K562 treated with DMSO at 1 percent for 24 hours (cell line): ENCODE measurements around the gene USP10. TPM values are rescaled to one million over a fixed set of nuclear protein-coding genes. Genes with fewer than 3 reads are reported as not detected.

Experiments
- total RNA-seq: library from RNA; unstranded; fragments of 300-600 nt; gene quantifications from 2 replicates; pipeline ENCODE4 v1.2.3, GENCODE V29; 2022; ENCODE audit warnings: low read depth; ENCODE audit not compliant: insufficient read depth

USP10 gene, protein sequence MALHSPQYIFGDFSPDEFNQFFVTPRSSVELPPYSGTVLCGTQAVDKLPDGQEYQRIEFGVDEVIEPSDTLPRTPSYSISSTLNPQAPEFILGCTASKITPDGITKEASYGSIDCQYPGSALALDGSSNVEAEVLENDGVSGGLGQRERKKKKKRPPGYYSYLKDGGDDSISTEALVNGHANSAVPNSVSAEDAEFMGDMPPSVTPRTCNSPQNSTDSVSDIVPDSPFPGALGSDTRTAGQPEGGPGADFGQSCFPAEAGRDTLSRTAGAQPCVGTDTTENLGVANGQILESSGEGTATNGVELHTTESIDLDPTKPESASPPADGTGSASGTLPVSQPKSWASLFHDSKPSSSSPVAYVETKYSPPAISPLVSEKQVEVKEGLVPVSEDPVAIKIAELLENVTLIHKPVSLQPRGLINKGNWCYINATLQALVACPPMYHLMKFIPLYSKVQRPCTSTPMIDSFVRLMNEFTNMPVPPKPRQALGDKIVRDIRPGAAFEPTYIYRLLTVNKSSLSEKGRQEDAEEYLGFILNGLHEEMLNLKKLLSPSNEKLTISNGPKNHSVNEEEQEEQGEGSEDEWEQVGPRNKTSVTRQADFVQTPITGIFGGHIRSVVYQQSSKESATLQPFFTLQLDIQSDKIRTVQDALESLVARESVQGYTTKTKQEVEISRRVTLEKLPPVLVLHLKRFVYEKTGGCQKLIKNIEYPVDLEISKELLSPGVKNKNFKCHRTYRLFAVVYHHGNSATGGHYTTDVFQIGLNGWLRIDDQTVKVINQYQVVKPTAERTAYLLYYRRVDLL
- total RNA-seq: 79.8 and 81.8 TPM in 2 replicates

DNA sequence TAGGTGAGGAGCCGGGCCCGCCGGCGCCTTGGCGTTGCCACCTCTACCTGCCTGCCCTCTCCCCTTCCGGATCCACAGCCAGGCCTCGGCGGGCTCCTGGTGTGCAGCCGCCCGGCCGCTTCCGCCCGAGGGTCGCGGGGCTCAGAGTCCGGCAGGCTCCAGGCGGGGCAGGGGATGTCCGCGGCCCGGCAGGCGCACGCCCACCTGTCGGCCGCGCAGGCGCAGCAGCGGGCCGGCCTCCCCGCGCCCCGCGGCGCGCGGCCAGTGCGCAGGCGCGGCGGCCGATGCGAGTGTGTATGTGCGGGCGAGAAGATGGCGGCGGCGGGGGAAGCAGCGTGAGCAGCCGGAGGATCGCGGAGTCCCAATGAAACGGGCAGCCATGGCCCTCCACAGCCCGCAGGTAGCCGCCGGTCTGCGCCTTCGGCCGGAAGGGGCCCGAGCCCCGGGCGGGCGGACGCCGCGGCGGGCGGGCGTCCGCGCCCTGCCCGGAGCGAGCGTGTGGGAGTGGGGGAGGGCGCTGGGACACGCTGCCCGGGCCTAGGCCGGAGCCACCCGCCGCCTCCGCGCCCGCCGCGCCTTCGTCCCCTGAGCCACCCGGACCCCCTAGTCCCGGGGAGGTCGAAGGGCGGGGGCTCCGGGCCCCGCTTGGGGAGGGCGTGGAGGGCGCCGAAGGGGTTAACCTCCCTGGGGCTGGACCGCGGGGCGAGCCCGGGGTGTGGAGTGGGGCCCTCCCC is at the start of gene USP10:
USP10 (plus strand) TSS at position 289 of the 734 bp plus-strand sequence; CDS start at position 380, 91 bp downstream.

DNA sequence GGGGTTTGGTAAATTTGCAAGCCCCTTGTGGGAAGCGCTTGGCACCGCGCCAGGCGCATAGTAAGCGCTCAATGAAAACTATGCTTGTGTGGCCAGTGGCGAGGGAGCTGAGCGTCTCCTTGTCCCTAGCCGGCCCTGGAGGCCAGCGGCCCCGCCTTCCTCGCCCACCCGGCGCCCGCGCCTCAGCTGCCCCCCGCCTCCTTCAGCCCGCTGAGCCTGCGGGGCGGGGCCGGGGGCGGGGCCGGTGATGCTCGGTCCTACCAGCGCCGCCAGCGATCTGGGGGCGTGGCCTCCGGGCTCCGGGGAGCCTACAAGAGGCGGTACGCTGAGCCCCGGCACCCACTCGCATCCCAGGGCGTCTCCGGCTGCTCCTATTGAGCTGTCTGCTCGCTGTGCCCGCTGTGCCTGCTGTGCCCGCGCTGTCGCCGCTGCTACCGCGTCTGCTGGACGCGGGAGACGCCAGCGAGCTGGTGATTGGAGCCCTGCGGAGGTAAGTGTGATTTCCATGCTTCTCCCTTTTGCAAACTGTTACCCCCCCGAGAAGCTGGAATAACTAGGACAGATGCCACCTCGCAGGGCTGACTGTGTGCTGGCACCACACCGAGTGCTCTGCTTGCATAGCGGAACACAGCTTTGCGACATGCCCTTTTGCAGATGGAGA is 120.0 kb downstream of the USP10 start, which contains the start of gene CRISPLD2:
CRISPLD2 (plus strand) TSS at position 342 of the 661 bp plus-strand sequence. CDS start 18,511 bp downstream, outside the sequence.

Other genes starting within 250 kb of the USP10 start
- 10.1 and 10.4 TPM in 2 replicates for gene MEAK7, start 195.3 kb upstream of the USP10 start, total RNA-seq
- 130 and 137 TPM in 2 replicates for gene COTL1, start 81.9 kb upstream of the USP10 start, total RNA-seq
- 57.4 and 62.1 TPM in 2 replicates for gene KLHL36, start 51.5 kb upstream of the USP10 start, total RNA-seq
- gene CRISPLD2, start 120.0 kb downstream of the USP10 start, total RNA-seq: 0.82 and 1.3 TPM in 2 replicates